Measurements from ENCODE around the gene CYBA.

CYBA gene

GRCh38 chr16:88650749-88651275 lies at the start of gene CYBA:
Gene CYBA (minus strand): TSS chr16:88651053. CDS start chr16:88651013, 40 bp downstream.
- peak; percentile 78 for DNase-seq (ENCODE audit: low read depth)

GRCh38 chr16:88700322-88700635 lies 49.4 kb upstream of the CYBA start:
- no peak for DNase-seq (ENCODE audit: low read depth)

DNA sequence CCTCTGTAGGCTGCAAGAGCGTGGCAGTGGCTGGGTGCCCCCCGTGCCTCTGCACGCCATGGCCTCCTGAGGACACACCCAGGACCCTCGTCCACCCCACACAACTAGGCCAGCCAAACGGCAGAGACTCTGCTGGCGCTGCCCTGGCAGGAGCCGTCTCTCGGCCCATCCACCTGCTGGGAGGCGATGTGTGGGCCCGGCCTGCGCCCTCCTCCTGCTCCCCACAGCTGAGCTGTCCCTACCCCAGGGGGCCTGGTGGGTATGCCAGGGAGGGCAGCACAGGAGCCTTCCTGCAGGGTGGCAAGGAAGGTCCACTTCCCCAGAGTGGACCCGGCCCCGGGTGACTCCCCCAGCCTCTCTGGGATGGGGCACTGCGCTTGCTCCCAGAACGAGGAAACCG lies 48.3 kb upstream of the CYBA start:
- no peak for DNase-seq (ENCODE audit: low read depth)

DNA sequence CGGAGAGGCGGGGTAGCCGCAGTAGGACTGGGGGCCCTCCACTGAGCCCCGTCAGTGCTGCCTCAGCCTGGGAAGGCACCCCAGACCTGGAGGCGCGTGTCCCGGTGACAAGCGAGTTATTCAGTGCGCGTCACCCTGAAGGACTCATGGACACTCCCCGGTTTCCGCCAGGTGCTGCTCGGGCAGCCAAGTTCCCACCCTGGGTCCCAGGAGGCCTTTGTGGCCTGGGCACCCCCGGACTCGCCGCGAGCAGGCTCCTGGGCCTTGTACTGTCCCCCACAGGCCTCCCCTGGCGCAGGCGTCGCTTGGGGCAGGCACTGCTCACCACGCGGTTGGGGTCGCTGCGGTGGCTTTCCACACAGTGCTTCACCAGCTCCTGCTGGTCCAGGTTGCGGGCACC lies 47.8 kb upstream of the CYBA start:
- no peak for DNase-seq (ENCODE audit: low read depth)

DNA sequence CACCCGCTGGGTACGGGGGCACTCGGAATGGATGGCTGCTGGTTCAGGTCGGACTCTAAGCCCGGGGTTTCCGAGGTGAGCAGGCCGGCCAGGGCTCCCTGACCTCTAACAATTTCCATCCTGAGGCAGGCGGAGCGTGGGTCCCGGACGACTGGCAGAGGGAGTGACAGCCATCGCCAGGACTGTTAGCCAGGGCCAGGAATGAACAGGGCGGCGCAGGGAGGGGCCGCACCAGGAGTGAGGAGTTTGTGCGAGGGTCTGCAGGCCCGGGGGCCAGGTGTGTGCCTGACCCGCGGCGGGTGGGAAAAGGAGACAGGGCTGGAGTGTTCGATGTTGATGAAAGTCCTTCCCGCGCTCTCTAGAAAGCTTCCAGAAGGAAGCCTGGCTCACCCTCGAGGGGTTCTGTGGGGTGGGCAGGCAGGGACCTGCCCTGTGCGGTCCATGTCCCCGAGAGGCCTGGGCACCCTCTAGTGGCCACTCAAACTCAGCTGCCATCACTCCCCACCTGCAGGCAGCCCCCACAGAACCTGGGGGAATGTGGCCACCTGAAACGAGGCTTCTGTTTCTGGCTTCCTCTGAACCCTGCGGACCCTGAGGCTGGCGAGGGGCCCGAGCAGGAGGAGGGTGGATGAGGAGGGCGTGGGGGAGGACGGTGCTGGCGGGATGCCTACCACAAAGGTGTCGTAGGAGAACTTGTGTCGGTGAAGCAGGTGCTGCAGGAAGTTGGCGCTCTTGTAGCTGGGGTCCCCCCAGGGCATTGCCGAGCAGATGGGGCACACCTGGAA lies 47.2 kb upstream of the CYBA start:
- no peak for DNase-seq (ENCODE audit: low read depth)

DNA sequence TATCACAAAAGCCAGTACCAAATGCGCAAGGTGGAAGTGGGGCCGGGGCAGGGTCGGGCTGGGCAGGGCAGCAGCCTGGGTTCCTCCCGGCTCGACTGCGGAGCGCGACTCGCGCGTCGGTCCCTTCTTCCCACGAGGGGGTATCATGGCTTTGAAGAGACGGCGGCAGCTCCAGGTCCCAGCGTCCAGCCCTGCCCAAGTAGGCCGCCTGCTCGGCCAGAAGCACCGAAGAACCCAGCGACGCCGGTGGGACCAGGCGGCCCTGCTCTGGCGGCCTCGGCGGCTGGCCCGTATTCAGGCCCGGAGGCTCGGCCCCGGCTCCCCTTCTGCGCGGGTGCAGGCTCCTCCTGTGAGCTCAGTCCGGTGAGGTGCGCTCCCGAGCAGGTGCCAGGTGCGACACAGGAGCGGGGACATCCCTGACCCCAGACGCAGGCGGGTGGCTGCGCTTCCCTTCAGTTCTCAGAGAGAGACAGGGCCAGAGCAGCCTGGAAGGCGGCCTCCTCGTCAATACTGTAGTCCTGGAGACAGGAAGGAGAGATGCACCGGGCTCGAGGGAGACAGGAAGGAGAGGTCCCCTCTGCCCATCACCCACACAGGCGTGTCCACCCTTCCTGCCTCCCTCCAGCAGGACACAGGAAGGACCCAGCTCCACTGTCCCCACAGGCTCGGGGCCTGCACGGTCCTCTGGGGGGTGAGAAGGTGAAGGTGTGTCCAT lies 46.4 kb upstream of the CYBA start:
- DNase-seq (ENCODE audit: low read depth) = no peak

DNA sequence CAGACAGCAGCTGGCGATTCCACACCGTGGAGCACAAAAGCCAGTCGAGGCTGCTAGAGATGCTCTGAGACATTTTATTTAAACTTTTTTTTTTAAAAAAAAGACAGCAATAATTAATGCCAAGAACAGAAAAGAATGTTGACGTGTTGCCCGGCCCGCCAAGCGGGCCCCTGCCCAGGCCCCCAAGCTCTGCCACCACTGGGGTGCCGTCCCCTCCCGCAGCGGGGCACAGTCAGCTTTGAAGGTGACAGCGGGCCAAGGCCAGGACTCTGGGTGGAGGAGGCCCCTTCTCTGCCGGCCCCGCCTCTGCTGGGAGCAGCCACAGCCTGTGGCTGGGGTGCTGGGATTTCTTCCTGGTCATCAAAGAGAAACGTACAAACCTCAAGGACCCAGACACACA lies 45.6 kb upstream of the CYBA start:
- DNase-seq (ENCODE audit: low read depth) = no peak

- no peak for DNase-seq (ENCODE audit: low read depth)
Observed at GRCh38 chr16:88695753-88696152, 44.9 kb upstream of the CYBA start.

DNA sequence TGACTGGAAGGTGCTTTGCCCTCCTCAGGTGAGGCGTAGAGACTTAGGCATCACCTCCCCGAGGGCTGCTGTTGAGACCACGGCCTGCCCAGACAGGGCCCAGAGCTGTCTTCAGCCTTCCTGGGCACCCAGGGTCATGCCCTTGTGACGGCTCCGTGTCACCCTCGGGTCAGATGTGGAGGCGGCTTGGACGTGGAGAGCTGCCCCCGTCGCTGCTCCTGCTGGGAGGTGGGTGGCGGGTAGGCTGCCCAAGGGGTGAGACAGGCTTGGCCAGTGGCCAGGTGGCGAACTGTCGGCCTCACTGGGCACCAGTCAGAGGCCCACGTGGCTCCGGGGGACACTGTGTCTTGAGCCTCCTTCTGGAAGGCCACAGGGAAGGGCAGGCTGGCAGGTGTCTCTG lies 44.4 kb upstream of the CYBA start:
- no peak for DNase-seq (ENCODE audit: low read depth)

DNA sequence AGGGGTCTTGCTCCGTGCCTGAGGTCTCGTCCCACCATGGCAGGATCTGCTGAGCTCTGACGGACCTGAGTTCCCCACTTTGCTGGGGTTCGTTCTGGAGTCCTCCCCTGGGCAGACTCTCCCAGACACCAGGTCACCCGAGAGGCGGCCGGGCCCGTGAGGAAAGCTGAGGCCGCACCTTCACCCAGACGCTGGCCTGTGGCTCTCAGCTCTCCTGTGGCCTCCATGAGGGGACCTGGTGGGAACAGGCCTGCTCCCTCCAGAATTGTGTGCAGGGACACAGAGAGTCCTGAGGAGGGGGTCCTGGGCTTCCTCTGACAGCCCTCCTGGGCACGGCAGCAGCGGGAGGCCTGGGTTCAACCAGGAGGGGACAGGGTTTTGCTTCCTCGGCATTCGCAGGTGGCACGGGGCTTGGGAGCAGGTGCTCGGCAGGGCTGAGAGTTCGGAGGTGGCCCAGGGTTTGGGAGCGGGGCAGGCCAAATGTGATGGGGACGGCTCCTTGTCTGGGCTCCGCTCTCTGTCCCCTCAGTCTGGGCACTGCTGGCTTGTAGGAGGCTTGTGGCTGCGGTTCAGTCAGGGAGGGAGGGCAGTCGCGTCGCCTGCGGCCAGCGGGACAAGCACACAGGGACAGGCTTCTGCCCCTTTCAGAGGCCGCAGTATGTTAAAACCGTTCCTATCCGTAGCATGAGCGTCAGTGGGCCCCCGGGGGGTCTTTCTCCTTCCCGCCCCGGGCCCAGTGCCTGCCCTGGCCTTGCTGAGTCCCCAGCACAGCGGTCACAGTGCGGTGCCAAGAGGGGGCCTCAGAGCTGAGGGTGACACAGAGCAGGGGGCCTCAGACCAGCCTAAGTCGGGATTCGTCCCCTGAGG lies 43.6 kb upstream of the CYBA start:
- DNase-seq (ENCODE audit: low read depth) = no peak

GRCh38 chr16:88693420-88694177 lies 42.7 kb upstream of the CYBA start:
- no peak for DNase-seq (ENCODE audit: low read depth)

GRCh38 chr16:88692861-88693260 lies 42.0 kb upstream of the CYBA start:
- no peak for DNase-seq (ENCODE audit: low read depth)

DNA sequence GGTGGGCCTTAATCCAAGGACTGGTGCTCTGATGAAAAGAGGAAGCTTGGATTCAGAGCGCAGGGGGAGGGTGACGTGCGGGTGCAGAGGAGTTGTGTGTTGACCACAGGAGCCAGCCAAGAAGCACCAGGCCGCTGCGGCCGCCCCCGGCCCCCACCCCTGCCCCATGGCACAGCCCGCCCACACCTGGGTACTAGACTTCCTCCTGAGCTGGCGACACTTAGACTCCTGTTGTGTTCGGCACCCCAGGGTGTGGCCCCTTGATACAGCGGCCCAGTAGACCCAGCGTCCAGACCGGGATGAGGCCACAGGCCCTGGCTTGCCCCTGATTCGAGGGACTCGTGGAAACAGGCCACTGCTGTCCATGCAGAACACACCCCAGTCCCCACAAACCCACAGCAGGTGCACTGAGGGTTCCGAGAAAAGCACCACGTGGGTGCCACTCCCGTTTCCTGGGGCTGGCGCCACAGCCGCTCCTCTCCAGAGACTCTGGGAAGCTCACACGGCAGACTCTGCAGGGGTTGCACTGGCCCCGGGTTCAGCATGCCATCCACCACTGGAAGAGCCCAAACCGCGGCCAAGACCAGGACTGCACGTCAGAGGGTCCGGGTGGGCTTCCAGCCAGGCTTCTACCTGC lies 41.2 kb upstream of the CYBA start:
- no peak for DNase-seq (ENCODE audit: low read depth)

- no peak for DNase-seq (ENCODE audit: low read depth)
Observed at GRCh38 chr16:88691129-88691813, 40.4 kb upstream of the CYBA start.

GRCh38 chr16:88690341-88691128 lies 39.7 kb upstream of the CYBA start:
- no peak for DNase-seq (ENCODE audit: low read depth)

DNA sequence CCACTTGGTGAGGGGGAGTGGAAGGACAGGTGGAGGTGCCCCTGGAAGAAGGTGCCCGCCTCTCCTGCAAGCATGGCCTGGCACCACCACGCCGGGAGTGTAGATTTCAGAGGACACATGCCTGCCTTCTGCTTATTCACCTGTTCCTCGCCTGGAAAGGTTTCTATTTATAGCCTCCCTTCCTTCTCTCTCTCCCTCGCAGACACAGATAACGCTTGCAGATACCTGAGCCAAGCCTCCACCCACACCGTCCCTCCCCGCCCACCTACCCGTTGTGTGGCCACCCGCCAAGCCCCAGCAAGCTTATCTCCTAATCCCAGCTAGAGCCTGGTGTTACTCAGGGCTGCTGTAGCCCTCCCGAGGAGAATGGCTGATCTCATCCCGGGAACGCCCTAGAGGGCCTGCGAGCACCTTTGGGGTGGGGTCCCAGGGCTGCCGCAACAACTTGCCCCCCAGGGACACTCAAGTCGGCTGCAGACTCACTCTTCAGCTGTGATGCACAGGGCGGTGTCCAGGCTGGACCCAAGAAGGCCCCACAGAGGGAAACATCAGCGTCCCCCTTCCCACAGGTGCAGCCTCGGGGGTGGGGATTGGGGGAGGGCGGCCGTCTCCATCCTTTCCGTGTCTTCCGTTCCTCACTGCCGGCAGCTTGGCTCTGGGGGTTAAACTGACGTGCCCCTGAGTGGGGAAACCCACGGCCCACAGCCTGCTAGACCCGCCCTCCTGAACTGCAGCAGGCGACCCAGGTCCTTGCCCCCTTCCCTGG lies 37.3 kb upstream of the CYBA start:
- DNase-seq (ENCODE audit: low read depth) = no peak

GRCh38 chr16:88687676-88688012 lies 36.8 kb upstream of the CYBA start:
- no peak for DNase-seq (ENCODE audit: low read depth)

GRCh38 chr16:88687254-88687576 lies 36.4 kb upstream of the CYBA start:
- no peak for DNase-seq (ENCODE audit: low read depth)

All from fibroblast of gingiva (primary cell).